Lower leg skin (tissue), 3 donors: ENCODE data around the gene RBFOX2.

Experiments
- POLR2A ChIP-seq, 2 donors: fragments of 450-650 bp; IDR thresholded peaks; one replicate each; pipeline ENCODE4 v1.6.1; 2016 to 2017; ENCODE audit warnings: antibody characterized with exemption in 2 of 2, mild to moderate bottlenecking in 1 of 2, moderate library complexity in 1 of 2
- TF ChIP-seq, protein P1 (sequence below), 3 donors: fragments of 450-650 bp; IDR thresholded peaks; one replicate each; pipeline ENCODE4 v1.5.1; 2016; ENCODE audit warnings: antibody characterized with exemption in 3 of 3, mild to moderate bottlenecking in 3 of 3, moderate library complexity in 2 of 3

DNA sequence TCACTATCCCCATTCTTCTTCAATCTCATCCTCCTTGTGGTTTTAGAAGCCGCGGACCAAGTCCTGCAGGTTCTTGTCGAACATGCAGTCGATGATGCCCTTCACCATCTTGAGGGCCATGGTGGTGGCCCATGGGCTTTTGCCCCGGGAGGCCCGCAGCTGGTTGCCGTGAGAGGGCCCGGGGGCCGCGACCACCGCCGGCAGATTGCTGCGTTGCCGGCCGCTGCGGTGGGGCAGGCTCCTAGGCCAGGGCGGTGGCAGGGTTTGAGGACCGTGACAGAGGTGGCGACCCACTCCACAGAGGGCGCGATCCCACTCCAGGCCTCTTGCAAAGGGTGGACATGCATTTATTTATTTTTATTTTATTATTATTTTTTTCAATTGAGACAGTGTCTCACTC lies 244.0 kb downstream of the RBFOX2 start:
- TF ChIP-seq, protein P1, sequence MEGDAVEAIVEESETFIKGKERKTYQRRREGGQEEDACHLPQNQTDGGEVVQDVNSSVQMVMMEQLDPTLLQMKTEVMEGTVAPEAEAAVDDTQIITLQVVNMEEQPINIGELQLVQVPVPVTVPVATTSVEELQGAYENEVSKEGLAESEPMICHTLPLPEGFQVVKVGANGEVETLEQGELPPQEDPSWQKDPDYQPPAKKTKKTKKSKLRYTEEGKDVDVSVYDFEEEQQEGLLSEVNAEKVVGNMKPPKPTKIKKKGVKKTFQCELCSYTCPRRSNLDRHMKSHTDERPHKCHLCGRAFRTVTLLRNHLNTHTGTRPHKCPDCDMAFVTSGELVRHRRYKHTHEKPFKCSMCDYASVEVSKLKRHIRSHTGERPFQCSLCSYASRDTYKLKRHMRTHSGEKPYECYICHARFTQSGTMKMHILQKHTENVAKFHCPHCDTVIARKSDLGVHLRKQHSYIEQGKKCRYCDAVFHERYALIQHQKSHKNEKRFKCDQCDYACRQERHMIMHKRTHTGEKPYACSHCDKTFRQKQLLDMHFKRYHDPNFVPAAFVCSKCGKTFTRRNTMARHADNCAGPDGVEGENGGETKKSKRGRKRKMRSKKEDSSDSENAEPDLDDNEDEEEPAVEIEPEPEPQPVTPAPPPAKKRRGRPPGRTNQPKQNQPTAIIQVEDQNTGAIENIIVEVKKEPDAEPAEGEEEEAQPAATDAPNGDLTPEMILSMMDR (IDR thresholded peaks at IDR 0.05) = no peak
- no peak for TF ChIP-seq POLR2A (IDR thresholded peaks at IDR 0.05)
